GM12872 (cell line): ENCODE measurements around the gene PDZD2.

Experiments
- TF ChIP-seq, protein P1 (sequence below): IDR thresholded peaks from 3 replicates; pipeline ENCODE4 v1.5.1; 2011; ENCODE audit warnings: low read depth, mild to moderate bottlenecking, low read length, moderate library complexity; ENCODE audit not compliant: insufficient read depth

PDZD2 gene

GRCh38 chr5:32042551-32042961 lies 403.6 kb downstream of the PDZD2 start:
- TF ChIP-seq, protein P1, sequence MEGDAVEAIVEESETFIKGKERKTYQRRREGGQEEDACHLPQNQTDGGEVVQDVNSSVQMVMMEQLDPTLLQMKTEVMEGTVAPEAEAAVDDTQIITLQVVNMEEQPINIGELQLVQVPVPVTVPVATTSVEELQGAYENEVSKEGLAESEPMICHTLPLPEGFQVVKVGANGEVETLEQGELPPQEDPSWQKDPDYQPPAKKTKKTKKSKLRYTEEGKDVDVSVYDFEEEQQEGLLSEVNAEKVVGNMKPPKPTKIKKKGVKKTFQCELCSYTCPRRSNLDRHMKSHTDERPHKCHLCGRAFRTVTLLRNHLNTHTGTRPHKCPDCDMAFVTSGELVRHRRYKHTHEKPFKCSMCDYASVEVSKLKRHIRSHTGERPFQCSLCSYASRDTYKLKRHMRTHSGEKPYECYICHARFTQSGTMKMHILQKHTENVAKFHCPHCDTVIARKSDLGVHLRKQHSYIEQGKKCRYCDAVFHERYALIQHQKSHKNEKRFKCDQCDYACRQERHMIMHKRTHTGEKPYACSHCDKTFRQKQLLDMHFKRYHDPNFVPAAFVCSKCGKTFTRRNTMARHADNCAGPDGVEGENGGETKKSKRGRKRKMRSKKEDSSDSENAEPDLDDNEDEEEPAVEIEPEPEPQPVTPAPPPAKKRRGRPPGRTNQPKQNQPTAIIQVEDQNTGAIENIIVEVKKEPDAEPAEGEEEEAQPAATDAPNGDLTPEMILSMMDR: no peak

DNA sequence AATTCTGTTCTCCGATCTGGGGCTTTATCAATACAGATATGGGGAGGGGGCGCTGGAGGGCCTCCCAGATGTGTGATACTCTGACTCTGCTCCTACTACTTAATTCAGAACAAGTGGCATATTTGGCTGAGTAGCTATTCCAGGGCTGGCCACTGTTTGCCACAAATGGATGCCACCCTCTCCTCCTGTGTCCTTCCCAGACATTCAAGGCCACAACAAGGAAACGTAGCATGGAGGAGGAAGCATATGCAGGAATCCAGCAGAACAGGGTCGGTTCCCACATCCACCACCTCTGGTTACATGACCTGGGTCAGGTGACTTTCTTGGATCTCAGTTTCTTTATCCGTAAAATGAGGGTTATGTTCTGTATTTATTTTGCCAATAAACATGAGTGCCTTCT lies 404.2 kb downstream of the PDZD2 start:
- TF ChIP-seq, protein P1: no peak

DNA sequence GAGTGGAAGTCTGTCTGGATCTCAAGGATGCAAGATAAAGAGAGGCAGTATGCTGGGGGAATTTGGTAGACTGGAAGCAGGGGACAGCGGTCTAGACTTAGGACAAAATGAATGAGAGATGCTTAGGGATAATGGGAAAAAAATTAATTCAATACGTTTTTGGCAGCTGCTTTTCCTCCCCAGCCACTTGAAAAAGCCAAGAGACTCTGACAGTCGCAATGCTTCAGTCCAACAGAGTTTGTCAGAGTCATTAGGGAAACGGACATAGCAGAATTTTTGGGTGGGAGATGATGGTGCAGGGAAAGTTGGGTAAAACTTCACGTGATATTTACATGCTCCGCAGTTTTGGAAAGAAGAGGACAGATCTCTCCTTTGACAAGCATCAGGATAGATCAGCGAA lies 405.5 kb downstream of the PDZD2 start:
- TF ChIP-seq, protein P1: no peak

- TF ChIP-seq, protein P1: no peak
Measured at GRCh38 chr5:32044939-32045338, 406.0 kb downstream of the PDZD2 start.

- TF ChIP-seq, protein P1: no peak
Measured at GRCh38 chr5:32047056-32047455, 408.1 kb downstream of the PDZD2 start.

DNA sequence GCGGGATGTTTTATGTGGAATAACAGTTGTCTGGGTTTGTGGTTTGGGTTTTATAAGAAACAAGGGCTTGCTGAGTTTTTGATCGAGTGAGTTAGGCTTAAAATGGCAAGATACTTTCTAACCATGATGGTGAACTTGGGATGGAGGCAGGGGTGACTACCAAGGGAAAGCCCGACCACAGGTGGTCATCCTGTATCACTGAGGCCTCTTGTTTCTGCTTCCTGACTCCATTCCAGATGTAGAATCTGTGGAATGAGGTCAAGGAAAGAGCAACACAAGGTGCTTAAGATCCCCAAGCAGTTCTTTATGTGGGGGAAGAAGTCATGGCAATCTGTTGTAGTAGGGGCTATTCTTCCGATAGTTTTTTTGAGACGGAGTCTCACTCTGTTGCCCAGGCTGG lies 412.9 kb downstream of the PDZD2 start:
- TF ChIP-seq, protein P1: no peak

GRCh38 chr5:32055891-32056866 lies 417.2 kb downstream of the PDZD2 start:
- TF ChIP-seq, protein P1: no peak
